SK-N-SH (cell line): ENCODE results near the gene SLC9A6. TPM values are rescaled to one million over a fixed set of nuclear protein-coding genes. Genes with fewer than 3 reads are reported as not detected.

Experiments used
- CTCF ChIA-PET: fragments of 300-600, 350-600 bp; formaldehyde crosslinking; extraction: SDS; loops from one replicate; lab custom pipeline; 2021; lab: Yijun Ruan, JAX
- POLR2A ChIA-PET: fragments of 350-600 bp; sonication (Branson Sonifier 250); formaldehyde crosslinking; extraction: SDS; loops from one replicate; lab custom pipeline; 2020; ENCODE audit warnings: antibody characterized with exemption, inconsistent platforms; lab: Yijun Ruan, JAX
- DNase-seq: peaks from one replicate; pipeline ENCODE4 v3.0.0; 2012
- H2AFZ ChIP-seq: fragments of 200-600 bp; sonication (generic); 2 replicates; pipeline ENCODE4 v1.8.1; 2016; ENCODE audit warnings: antibody characterized with exemption, mild to moderate bottlenecking, low read depth
- H3F3A ChIP-seq: fragments of 200-600 bp; sonication (generic); replicated peaks from 2 replicates; pipeline ENCODE3; 2016; ENCODE audit warnings: antibody characterized with exemption, mild to moderate bottlenecking; ENCODE audit not compliant: insufficient read depth
- H3K27ac ChIP-seq, 2 experiments: fragments of 200-500 bp in 1 of 2; fragments of 200-600 bp in 1 of 2; sonication (Bioruptor generic) in 1 of 2; sonication (generic), shearing (Covaris generic) in 1 of 2; 2 replicates each; pipeline versions ENCODE4 v1.5.1 to v1.6.1; 2014 to 2016; ENCODE audit warnings: low read depth in 2 of 2, inconsistent platforms in 1 of 2, low read length in 1 of 2, mild to moderate bottlenecking in 1 of 2, mixed read lengths in 1 of 2
- H3K27me3 ChIP-seq: fragments of 200-600 bp; sonication (generic), shearing (Covaris generic); 2 replicates; pipeline ENCODE4 v1.6.1; 2016; ENCODE audit warnings: mixed run types; ENCODE audit not compliant: insufficient read depth
- H3K36me3 ChIP-seq, 2 experiments: fragments of 200-500 bp in 1 of 2; fragments of 200-600 bp in 1 of 2; sonication (Bioruptor generic) in 1 of 2; sonication (generic) in 1 of 2; replicated peaks in 1 of 2; 2 replicates each; pipeline versions ENCODE3 to v1.5.1; 2014 to 2016; ENCODE audit warnings: low read length in 1 of 2, mild to moderate bottlenecking in 1 of 2; ENCODE audit not compliant: insufficient read depth in 2 of 2, control insufficient read depth in 1 of 2
- H3K4me1 ChIP-seq, 2 experiments: fragments of 200-500 bp in 1 of 2; fragments of 200-600 bp in 1 of 2; sonication (Bioruptor generic) in 1 of 2; sonication (generic), shearing (Covaris generic) in 1 of 2; 2 replicates each; pipeline versions ENCODE4 v1.5.1 to v1.6.1; 2014 to 2016; ENCODE audit warnings: low read depth in 1 of 2, low read length in 1 of 2, mixed run types in 1 of 2; ENCODE audit not compliant: insufficient read depth in 2 of 2, control insufficient read depth in 1 of 2
- H3K4me2 ChIP-seq: fragments of 200-600 bp; sonication (generic), shearing (Covaris generic); 2 replicates; pipeline ENCODE4 v1.6.1; 2017; ENCODE audit warnings: mixed run types
- H3K4me3 ChIP-seq, 2 experiments: fragments of 200-500 bp in 1 of 2; fragments of 200-600 bp in 1 of 2; sonication (Bioruptor generic) in 1 of 2; sonication (generic), shearing (Covaris generic) in 1 of 2; 2 replicates each; pipeline versions ENCODE4 v1.5.1 to v1.8.1; 2014 to 2016; ENCODE audit warnings: low read depth in 2 of 2, inconsistent platforms in 1 of 2, low read length in 1 of 2, mild to moderate bottlenecking in 1 of 2, mixed read lengths in 1 of 2, moderate library complexity in 1 of 2
- H3K79me2 ChIP-seq: fragments of 200-600 bp; sonication (generic); 2 replicates; pipeline ENCODE4 v1.8.1; 2017; ENCODE audit warnings: mild to moderate bottlenecking; ENCODE audit not compliant: insufficient read depth
- H3K9ac ChIP-seq: fragments of 200-600 bp; sonication (generic); 2 replicates; pipeline ENCODE4 v1.6.1; 2017; ENCODE audit warnings: mixed run types
- H3K9me2 ChIP-seq: fragments of 200-600 bp; sonication (generic); 2 replicates; pipeline ENCODE4 v1.6.1; 2017; ENCODE audit warnings: mixed run types
- H3K9me3 ChIP-seq: fragments of 200-600 bp; sonication (generic); 2 replicates; pipeline ENCODE4 v1.6.1; 2017; ENCODE audit warnings: mixed run types, mild to moderate bottlenecking, moderate library complexity
- H4K20me1 ChIP-seq: fragments of 200-600 bp; sonication (generic); 2 replicates; pipeline ENCODE4 v1.6.1; 2017; ENCODE audit warnings: mild to moderate bottlenecking, mixed run types; ENCODE audit not compliant: insufficient read depth
- FOXJ3 ChIP-seq: sonication (generic); formaldehyde crosslinking; IDR thresholded peaks from 2 replicates; pipeline ENCODE4 v1.5.1; 2020; ENCODE audit warnings: mild to moderate bottlenecking, missing genetic modification reagents
- JUND ChIP-seq: IDR thresholded peaks from 2 replicates; pipeline ENCODE4 v1.4.0; 2012
- NFIC ChIP-seq: IDR thresholded peaks from 2 replicates; pipeline ENCODE4 v1.4.0; 2012; ENCODE audit warnings: borderline replicate concordance
- NRF1 ChIP-seq: IDR thresholded peaks from 2 replicates; pipeline ENCODE4 v1.6.1; 2012; ENCODE audit warnings: low read depth, mild to moderate bottlenecking, low read length
- REST ChIP-seq: IDR thresholded peaks from 2 replicates; pipeline ENCODE4 v1.6.1; 2012; ENCODE audit warnings: mild to moderate bottlenecking, low read depth, low read length, moderate library complexity
- SIN3A ChIP-seq: IDR thresholded peaks from 2 replicates; pipeline ENCODE4 v1.6.1; 2012; ENCODE audit warnings: low read depth, mild to moderate bottlenecking, low read length, moderate library complexity, borderline replicate concordance
- USF2 ChIP-seq: fragments of 150-350 bp; IDR thresholded peaks from 2 replicates; pipeline ENCODE4 v1.6.1; 2017; ENCODE audit warnings: antibody characterized with exemption, low read length, low read depth, borderline replicate concordance
- ZBTB33 ChIP-seq: IDR thresholded peaks from 2 replicates; pipeline ENCODE4 v1.4.0; 2012; ENCODE audit warnings: low read depth, borderline replicate concordance
- WGBS: methylation state at CpG from one replicate; pipeline ENCODE4 v1.1.6; 2017; ENCODE audit warnings: low lambda C conversion rate; 5-methylcytosine and 5-hydroxymethylcytosine counted together
- polyA plus RNA-seq, 3 experiments: library from polyadenylated mRNA; depleted of rRNA; stranded (reverse); fragments of >200 nt; gene quantifications; 2 replicates each; pipeline ENCODE4 v1.2.3, GENCODE V29; 2012

SLC9A6 gene
- polyA plus RNA-seq, 1 of the 3 experiments (the other 2 are of a cell fraction): 5.0 TPM

- TF ChIP-seq REST: no peak
Observed at GRCh38 chrX:136032370-136032769, 47.1 kb downstream of the SLC9A6 start (continued).

- H3K79me2 ChIP-seq: no peaks in the 10 kb centered on the region
- no peaks in the 10 kb centered on the region for H3K4me1 ChIP-seq
- no peaks in the 10 kb centered on the region for H3K9me3 ChIP-seq
- H2AFZ ChIP-seq: no peak overlapping the region
- no peak for DNase-seq
- H3K36me3 ChIP-seq: no peaks in the 10 kb centered on the region
- H3K4me2 ChIP-seq: no peak overlapping the region
- TF ChIP-seq NRF1: no peak
- no peak for TF ChIP-seq REST
- TF ChIP-seq NFIC: peak; percentile 17; the same call in 1 of the 2 replicates
- TF ChIP-seq SIN3A: no peak
- no peak for TF ChIP-seq USF2
- no peak for TF ChIP-seq FOXJ3 (CRISPR knock-in tag)
- TF ChIP-seq ZBTB33: no peak
- 0 out of 2 replicates have a peak, but pooled peaks have one; percentile 10 for TF ChIP-seq JUND
- H3F3A ChIP-seq: peaks cover 12% of the 10 kb centered on the region
- H3K4me3 ChIP-seq: no peak overlapping the region
- H3K27ac ChIP-seq: peak overlapping the region in 1 of 2 experiments; percentile 4; a peak in 1 of 4 replicates
- H4K20me1 ChIP-seq: no peaks in the 10 kb centered on the region
- H3K27me3 ChIP-seq: no peaks in the 10 kb centered on the region; the same call in 1 of the 2 replicates
- 46% methylated on average over 1 of the region's 1 CpG for WGBS
- ChIA-PET POLR2A (no interaction called here), CTCF (interaction anchor here (1.0 kb wide), 1 partner anchor 235 kb away, joined by 3 read pairs; no protein-coding TSS in a partner anchor)
- H3K9ac ChIP-seq: no peak overlapping the region
- H3K9me2 ChIP-seq: no peaks in the 10 kb centered on the region
Observed at GRCh38 chrX:136034668-136035067, 49.4 kb downstream of the SLC9A6 start.
